ENCODE measurements around the gene ZNF804A.
A peak's percentile ranks its signal among the peaks of the same experiment; 100 is the strongest.
"Not testable (repeated sequence)": the region's sequence is repeated elsewhere in the genome, so short reads cannot be mapped to it uniquely, and the experiment has no call there.

ZNF804A gene

DNA sequence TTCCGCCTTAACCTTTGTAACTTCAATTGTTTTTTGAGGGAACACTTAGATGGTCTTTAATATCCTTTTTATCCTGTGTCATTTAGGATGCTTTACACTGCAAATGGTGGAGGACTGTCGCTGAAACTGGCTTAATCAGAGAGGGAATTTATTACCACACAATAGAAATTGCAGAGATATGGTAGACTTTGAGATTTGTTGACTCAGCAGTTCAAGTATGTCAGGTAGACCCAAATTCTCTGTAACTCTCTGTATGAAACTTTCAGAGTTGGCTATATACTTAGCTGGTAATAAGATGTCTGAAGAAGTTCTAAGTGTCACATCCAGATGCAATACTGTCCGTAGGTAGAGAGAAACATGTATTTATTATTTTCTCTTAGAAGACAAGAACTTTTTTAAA is 100.1 kb downstream of the ZNF804A start:
- no peak for FAIRE-seq

DNA sequence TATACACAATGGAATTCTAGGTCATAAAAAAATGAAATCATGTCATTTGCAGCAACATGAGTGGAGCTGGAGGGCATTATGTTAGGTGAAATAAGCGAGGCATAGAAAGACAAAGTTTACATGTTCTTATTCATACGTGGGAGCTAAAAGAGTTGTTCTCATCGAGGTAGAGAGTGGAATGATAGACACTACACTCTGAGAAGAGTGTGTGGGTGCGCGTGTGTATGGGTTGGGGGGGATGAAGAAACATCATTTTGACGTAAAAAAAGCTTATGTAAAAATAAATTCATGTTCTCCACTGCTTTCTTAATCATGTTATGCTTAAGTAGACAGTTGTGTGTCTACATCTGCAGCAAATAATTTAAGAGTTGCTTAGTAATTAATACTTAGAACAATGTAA is 123.6 kb downstream of the ZNF804A start:
- FAIRE-seq: no peak

More for the DNA sequence above, 100.1 kb downstream of the ZNF804A start:
- no peak for DNase-seq (ENCODE audit: insufficient read length, low spot score)

DNA sequence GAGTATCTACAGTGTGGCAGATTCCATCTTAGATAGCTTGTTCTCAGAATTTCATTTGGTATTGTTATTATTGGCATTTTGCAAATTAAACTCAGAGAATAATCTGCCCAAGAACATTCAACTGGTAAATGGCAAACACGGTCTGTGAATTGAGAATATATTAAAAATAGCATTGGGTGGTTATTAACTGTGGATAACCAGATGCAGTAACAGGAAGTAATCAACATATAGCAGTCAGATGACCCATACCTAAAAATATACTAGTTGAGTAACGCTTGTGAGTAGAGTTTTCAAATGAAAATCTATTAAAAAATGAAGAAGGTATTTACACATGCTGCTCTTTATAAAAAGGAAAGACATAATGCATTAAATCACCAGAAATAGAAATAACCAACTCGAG is 129.5 kb downstream of the ZNF804A start:
- FAIRE-seq (no peak), DNase-seq (ENCODE audit: insufficient read length, low spot score) (no peak)

More for the DNA sequence above, 123.6 kb downstream of the ZNF804A start:
- DNase-seq (ENCODE audit: insufficient read length, low spot score): no peak

DNA sequence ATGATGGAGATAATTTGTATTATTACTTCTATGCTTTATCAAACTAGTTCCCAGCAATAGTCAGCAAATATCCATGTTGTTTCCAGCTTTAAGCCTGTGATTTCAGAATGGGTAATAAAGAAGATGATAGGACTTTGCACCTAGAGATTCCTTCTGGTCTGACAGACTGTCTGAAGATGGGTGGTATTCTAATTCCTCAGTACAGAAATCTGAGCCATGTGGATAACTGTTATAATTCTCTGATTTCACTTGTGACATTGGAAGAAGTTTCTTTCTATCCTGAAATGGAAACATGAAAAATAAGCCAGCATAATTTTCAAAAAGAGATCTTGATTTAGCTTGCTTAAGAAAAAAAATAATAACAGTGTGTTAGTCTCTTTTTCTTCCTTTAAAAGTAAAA is 130.1 kb downstream of the ZNF804A start:
- DNase-seq (ENCODE audit: insufficient read length, low spot score) (no peak), FAIRE-seq (no peak)

DNA sequence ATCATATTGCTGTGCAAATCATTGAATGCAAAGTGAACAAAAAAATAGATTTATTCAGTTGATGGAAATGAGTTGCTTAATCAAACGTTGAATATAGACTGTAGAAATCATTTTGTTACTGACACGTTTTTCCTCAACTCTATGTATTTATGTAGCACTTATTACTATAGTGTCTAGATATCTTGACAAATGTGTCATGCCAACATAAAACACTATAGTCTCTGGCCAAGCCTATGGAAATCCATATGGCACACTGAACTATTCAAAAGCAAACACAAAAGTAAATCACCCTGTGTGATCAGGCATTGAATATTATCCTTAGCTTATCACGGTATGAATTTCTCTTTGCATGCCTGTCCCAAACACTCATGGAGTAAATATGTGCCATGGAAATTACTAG is 131.3 kb downstream of the ZNF804A start:
- DNase-seq (ENCODE audit: insufficient read length, low spot score) (no peak), FAIRE-seq (no peak)

DNA sequence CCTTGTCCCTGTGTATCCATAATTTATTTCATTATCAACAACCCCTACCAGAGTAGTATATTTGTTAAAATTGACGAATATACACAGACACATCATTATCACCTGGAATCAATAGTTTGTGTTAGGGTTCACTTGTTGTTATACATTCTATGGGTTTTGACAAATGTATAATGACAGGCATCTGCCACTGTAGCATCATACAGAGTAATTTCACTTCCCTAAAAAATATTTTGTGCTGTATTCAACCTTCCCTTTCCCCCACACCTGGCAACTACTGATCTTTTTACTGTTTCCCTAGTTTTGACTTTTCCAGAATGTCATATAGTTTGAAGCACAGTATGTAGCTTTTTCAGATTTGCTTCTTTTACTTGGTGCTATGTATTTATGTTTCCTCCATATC is 132.0 kb downstream of the ZNF804A start:
- FAIRE-seq (no peak), DNase-seq (ENCODE audit: insufficient read length, low spot score) (no peak)

DNA sequence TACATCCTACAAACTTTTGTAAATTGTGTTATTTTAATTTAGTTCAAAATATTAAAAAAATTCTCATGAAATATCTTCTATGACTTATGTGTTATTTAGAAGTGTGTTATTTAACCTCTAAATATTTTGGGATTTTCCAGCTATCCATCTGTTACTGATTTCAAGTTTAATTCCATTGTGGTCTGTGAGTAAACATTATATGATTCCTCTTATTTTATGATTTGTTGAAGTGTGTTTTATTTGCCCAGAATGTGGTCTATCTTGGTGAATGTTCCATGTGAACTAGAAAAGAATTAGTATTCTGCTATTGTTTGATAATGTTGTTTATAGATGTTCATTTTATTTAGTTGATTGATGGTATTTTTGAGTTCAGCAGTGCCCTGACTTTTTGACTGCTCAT is 136.0 kb downstream of the ZNF804A start:
- DNase-seq (ENCODE audit: insufficient read length, low spot score): no peak
- no peak for FAIRE-seq

DNA sequence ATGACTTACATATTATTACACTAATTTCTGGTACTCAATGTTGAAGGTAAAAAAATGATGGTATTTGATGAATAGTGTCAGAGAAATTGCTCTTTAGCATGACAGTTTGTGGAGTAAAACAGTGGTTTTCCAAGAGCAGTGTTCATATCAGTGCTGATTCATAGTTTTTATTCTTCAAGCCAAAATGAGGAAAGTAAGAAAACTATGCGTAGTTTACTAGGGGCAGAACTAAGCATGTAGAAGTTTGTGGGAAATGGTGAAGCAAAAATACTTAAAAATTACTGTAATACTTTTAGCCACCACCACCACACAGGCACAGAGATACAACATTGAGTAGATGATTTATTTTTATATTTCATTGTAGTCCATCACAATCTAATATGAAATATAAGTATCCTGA is 137.3 kb downstream of the ZNF804A start:
- FAIRE-seq: no peak

DNA sequence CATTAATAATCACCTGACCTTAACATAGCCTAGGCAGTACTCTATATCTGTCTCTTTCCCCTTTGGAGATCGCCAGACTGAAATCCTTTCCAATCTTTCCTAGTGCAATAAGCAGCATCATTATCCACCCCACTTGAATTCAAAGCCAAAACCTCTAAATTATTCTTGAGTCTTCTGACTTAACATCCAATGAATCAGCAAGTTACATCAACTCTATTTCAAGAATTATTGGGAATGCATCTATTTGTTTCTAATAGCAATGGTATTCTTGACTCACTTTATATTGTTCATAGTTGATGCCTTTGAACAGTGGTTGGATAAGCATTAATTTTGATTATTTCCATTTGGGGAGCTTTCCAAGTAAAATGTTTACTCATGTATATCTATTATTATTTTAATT is 144.8 kb downstream of the ZNF804A start:
- DNase-seq (ENCODE audit: insufficient read length, low spot score): no peak
- no peak for FAIRE-seq

More for the DNA sequence above, 137.3 kb downstream of the ZNF804A start:
- no peak for DNase-seq (ENCODE audit: insufficient read length, low spot score)

DNA sequence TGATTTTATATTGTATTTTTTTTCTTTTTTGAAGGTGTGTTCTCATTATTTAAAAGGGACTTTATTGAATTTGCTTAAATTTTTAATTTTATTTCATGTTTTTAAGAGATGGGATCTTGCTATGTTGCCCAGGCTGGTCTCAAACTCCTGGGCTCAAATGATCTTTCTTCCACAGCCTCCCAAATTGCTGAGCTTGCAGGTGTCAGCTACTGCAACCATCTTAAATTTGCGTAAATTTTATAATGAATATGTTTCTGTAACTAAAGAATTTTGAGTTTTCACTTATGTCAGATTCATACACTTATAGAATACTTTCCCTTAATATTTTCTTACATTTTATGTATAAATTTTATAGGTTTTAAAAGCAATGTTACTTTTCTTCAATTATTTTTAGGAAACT is 157.8 kb downstream of the ZNF804A start:
- FAIRE-seq: no peak
- no peak for DNase-seq (ENCODE audit: insufficient read length, low spot score)

DNA sequence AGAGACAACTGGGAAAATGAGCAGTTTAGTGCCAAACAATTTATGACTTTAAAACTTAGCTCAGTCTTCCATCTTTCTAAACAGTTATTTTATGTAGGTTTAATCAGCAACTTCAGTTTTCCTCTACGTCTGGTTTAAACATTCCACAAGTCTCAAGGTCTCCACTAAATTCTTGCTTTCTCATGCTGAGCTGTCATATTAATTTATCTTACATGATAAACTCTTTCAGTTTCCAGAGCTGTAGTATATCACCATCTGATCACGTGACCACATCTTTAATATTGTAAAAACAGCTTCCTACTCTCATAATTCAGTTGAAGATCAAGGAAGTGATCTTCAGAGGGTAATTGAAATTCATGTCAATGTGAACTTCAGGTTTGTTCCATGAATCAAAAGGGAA is 158.6 kb downstream of the ZNF804A start:
- DNase-seq (ENCODE audit: insufficient read length, low spot score) (peak; percentile 2), FAIRE-seq (no peak)

DNA sequence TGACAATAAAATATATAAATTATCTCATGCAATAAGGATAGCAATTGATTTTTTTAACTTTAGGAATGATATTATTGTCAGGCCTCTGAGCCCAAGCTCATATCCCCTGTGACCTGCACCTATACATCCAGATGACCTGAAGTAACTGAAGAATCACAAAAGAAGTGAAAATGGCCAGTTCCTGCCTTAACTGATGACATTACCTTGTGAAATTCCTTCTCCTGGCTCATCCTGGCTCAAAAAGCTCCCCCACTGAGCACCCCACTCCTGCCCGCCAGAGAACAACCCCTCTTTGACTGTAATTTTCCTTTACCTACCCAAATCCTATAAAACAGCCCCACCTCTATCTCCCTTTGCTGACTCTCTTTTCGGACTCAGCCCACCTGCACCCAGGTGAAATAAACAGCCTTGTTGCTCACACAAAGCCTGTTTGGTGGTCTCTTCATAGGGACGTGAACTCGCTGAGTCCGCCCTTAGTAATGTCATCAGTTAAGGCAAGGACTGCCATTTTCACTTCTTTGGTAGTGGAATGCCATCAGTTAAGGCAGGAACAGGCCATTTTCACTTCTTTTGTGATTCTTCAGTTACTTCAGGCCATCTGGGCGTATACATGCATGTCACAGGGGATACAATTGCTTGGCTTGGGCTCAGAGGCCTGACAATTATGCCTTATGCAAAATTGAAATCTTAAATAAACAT is 161.4 kb downstream of the ZNF804A start:
- not testable (repeated sequence) for FAIRE-seq; DNase-seq (ENCODE audit: insufficient read length, low spot score)

DNA sequence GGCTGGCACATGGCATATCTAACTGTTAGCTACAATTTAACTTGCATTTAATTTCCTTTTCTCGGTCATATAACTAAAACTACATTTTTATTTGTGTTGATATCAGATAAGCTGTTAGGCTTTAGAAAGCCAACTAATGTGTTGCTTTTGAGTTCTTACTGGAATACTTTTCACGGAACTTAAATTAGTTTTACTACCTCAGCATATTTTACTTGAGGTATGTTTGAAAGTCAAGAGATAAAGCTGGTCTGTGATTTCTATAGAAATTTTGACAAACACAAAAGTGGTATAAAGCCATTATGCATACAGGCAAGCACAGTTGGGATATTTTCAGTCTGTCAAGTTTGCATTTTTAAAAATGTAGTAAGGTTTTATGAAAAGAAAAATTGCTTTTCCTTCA is 162.6 kb downstream of the ZNF804A start:
- no peak for FAIRE-seq
- no peak for DNase-seq (ENCODE audit: insufficient read length, low spot score)

DNA sequence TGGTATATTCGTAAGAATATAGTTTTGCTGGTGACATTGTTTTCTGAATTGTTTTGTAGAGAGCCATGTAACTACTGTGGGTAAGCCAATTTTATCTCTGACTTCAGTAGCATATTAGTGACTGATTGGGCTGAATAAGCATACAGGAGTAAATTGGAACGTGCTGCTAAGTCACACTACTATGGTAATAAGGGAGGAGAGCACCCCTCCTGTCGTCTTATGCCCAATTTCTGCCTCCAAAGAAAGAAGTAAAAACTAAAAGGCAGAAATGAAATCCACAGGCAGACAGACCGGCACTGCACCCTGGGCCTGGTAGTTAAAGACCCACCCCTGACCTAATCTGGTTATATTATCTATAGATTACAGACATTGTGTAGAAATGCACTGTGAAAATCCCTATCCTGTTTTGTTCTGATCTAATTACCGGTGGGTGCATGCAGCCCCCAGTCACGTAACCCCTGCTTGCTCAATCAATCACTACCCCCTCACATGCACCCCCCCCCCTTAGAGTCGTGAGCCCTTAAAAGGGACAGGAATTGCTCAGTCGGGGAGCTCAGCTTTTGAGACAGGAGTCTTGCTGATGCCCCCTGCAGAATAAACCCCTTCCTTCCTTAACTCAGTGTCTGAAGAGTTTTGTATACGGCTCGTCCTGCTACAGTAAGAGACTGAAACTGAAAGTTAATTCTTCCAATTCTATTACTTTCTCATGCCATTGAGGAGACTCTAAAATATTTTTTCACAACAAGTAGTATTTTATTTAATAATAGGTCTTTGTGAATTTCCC is 167.0 kb downstream of the ZNF804A start:
- FAIRE-seq (no peak), DNase-seq (ENCODE audit: insufficient read length, low spot score) (no peak)

DNA sequence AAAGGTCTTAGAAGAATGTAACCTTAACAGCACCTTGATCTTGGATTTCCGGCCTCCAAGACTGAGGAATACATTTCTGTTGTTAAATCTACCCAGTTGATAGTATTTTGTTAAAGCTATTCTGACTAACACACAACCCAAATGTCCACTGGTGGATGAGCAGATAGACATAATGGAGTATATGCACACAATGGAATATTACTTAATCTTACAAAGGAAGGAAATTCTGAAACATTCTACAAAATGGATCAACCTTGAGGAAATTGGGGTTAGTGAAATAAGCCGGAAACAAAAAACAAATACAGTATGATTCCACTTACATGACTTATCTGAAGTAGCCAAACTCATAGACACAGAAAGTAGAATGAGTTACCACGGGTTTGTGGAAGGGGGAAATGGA is 168.7 kb downstream of the ZNF804A start:
- FAIRE-seq: no peak
- no peak for DNase-seq (ENCODE audit: insufficient read length, low spot score)

DNA sequence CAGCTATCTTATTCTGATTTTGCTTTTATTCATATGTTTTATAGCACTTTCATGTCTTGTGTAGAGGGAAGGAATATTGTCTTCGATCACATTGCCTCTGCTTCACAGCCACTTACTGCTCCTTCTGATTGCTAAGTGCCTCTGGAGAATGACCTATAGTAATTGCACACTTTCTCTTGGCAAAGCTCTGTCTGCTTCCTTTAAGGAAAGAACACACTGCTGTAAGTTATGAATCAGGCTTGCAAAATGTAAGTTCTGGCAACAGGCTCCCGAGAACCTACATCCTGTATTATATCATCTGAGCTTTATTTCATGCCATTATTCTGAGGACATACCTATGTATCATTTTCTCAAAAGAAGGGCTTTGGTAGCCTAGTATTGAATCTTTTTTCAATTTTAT is 170.7 kb downstream of the ZNF804A start:
- DNase-seq (ENCODE audit: insufficient read length, low spot score) (peak; percentile 5), FAIRE-seq (no peak)

DNA sequence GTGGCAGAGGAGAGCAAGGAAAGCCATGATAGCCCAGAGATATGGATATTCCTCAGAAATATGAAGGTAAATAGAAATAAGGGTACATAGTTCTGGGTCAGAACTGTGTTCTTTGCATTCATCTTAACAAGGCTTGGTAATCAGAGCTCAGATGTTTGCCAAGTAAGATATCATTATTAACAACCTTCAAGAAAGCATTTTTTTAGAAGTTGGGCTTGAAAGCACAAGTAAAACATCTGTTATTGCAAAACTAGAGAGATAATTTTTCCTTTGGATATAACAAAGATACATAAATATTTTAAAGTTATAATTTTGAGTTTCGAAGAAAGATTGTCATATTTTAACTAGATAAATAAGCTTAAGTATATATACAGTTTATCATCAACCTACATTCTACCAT is 171.4 kb downstream of the ZNF804A start:
- DNase-seq (ENCODE audit: insufficient read length, low spot score) (no peak), FAIRE-seq (no peak)

DNA sequence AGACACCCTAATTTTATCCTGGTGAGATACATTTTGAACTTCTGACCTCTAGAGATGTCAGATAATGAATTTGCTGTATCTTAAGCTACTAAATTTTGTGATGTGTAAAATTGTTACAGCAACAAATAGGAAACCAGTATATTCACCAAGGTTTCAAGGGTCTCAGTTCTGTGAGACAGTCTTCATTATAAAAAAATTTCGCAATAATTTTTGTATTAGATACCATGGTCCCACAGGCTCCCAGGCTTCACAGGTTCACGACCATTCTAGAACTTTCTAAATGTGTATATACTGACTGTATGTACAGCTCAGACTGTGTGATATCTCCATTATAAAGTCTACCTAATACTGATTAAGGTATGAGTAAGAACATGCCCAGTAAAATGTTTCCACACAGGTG is 181.4 kb downstream of the ZNF804A start:
- FAIRE-seq: no peak
- DNase-seq (ENCODE audit: insufficient read length, low spot score): no peak

DNA sequence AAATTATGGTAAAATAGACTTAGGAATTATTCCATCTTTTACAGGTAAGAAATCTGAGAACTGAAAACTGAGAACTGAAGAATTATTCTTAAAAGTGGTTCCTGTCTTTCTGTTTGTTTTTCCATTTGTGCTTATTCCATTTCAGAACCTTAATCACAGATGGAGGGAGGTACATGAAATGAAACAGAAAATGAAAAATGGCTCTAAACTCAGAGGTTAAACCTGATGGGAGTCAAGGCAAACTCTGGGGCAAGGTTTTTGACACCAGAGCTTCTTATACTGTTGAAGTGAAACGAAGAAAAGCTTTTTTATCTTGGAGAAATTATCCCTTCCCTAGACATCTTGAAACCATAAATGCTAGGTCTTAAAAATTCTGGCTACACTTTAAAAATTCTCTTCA is 182.1 kb downstream of the ZNF804A start:
- FAIRE-seq (no peak), DNase-seq (ENCODE audit: insufficient read length, low spot score) (no peak)

DNA sequence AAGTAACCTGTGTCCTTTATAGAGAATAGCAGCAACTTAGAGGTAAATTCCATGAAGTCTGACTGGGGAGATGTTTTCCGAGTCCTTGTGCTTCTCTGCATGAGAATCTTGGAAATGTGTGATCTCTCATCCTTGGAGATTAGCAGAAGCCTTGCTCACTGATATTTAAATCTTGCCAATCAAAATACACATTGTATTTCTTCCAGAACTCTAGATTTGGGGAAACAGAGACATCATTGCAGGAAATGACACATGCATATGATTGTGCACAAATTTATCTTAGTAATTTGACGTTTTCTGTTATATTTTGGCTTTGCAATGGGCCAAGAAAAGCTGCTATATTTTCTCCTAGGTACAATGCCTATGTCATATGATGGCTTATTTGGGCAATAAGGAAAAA is 182.6 kb downstream of the ZNF804A start:
- DNase-seq (ENCODE audit: insufficient read length, low spot score) (no peak), FAIRE-seq (no peak)

DNA sequence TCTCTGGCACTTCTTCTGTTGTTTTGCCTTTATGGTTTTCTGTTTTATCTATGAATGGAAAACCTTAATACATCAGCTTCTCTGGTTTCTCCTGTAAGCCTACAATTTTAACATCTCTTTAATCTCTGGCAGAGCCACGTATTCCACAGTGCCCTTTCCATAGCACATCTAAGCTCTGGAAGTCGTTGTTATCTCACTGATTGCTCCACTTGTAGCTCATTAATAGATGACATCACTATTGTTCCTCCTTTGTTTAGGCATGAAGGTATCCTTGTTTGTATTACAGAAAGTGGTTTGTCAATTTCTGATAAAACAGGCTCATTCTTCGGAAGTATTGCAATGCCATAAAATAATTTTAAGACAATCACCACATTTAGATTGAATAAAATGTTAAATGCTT is 185.2 kb downstream of the ZNF804A start:
- DNase-seq (ENCODE audit: insufficient read length, low spot score): no peak
- FAIRE-seq: no peak

DNA sequence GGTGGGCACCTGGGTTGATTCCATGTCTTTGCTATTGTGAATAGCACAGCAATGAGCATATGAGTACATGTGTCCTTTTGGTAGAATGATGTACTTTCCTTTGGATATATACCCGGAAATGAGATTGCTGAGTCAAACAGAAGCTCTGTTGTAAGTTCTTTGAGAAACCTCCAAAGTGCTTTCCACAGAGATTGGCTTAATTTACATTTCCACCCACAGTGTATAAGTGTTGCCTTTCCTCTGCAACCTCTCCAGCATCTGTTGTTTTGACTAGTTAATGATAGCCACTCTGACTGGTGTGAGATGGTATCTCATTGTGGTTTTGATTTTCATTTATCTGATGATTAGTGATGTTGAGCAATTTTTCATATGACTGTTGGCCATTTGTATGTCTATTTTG is 194.8 kb downstream of the ZNF804A start:
- no peak for FAIRE-seq
- DNase-seq (ENCODE audit: insufficient read length, low spot score): no peak
